Nucleus accumbens (tissue), 56 donors: Measurements from ENCODE around the gene SCN3B.
"Not testable (repeated sequence)": the region's sequence is repeated elsewhere in the genome, so short reads cannot be mapped to it uniquely, and the experiment has no call there.

Experiments
- DNase-seq, 56 donors: peaks; one replicate each; lab custom pipeline; 2025; lab: John Stamatoyannopoulos, UW

Gene SCN3B

DNA sequence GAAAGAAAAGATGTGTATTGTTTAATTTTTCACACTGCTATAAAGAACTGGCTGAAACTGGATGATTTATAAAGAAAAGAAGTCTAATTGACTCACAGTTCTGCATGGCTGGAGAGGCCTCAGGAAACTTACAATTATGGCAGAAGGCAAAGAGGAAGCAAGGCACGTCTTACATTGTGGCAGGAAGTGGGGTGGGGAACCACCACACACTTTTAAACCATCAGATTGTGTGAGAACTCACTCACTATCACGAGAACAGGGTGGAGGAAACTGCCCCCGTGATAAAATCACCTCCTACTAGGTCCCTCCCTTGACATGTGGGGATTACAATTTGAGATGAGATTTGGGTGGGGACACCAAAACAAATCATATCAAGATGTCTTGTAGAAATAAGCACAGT, 5.5 kb upstream of the SCN3B start:
- not testable (repeated sequence) for DNase-seq

GRCh38 chr11:123659311-123659710, 4.9 kb upstream of the SCN3B start:
- DNase-seq: no peak

DNA sequence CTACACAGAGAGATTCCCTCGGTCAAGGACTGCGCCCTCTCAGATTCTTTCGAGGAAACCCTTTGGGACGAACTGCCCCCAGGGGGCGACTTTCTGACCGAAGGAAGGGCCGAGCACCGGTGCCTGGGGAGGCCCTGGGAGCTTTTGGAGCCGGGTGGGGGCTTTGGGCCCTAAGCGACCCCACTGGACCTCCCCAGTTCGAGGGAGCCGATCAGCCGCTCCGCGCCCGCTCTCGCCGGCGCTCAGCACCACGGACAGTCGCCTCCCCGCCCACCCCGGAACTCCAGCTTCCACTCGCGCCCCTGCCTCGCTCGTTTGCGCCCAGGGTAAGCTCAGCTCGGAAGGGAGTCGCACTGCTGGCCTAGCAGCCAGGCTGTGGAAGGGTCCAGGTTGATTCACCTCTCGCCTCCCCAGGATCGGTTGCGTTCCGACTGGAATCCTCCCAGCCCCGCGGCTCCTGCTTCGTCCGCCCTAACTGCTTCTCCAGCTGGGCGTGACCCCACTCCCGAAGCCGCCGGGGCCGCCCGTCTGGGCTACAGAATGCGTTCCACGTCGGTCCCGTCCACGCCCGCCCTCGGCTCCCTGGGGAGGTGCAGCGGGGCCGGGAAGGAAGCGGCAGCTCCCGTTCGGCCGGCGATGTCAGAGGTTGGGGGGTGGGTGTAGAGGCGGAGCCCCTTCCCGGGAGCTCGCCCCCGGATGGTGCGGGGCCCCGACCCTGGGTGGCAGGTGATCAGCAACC, 428 bp downstream of the SCN3B start:
- DNase-seq: peak in 9 of 56 donors; percentile 14 to 57 (median 52)

GRCh38 chr11:123653483-123653826, 969 bp downstream of the SCN3B start:
- DNase-seq: peak in 10 of 56 donors; percentile 13 to 62 (median 25)

- DNase-seq: no peak
These were observed 1.8 kb downstream of the SCN3B start for GRCh38 chr11:123652599-123652998.

DNA sequence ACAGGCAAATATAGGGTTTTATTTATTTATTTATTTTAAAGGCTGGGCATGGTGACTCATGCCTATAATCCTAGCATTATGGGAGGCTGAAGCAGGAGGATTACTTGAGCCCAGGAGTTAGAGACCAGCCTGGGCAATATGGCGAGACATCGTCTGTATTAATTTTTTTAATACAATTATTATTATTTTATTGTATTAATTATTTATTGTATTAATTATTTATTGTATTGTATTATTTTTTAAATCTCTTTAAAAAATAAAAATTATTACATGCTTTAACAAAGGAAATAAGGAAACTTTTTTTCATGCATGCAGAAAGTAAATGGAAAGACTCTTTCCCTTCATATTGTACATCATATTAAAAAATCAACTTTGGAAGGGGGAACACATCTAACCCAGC, 3.5 kb downstream of the SCN3B start:
- no peak for DNase-seq

DNA sequence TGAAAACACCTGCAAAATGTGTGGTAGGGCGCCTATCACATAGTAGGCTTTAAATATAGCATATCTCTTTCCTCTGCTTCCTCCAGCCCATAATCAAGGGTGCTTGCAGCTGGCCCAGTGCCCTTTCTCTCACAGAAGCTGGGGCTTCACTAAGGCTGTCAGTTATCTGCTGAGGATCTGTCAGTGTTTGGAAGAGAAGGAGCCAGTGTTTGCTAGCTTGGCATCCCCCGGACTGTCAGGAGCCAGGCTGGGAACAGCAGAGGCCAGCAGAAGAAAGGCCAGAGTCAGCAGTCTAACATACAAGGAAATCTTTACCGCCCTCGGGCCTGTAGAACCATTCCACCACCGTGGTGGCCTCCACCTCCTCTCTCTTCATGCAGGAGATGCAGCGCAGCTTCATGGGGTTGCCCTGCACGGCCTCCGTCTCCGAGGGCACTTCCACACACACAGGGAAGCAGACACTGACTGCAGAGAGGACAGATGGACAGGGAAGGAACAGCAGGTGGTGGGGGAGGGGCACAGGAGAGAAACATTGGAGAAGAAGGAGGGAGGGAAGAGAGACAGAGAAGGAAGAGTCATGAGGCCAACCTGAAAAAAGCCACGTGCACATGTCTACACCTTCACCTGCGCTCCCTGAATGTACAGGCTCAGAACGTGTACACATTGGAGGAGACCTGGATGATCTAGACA, 9.0 kb downstream of the SCN3B start:
- DNase-seq: no peak

DNA sequence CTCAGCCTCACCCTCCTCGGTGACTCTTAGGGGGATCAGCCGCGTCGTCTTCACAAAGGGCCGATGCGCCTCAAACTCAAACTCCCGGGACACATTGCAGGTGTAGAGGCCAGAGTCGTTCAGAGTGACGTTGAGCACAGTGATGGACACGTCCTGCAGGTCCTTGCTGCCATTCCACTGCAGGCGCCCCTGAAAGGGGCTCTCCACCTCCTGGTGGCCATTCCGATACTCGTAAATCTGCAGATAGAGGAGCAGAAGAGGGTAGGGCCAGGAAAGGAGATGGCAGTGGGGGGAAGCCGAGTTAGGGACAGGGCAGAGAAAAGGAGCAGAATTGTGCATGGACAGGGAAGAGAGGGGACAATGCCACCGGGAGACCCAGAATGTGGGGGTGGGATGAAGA, 12.0 kb downstream of the SCN3B start:
- DNase-seq: no peak

- DNase-seq: no peak
These were observed 13.0 kb downstream of the SCN3B start for GRCh38 chr11:123641495-123641840.

- DNase-seq: peak in 25 of 56 donors; percentile 5 to 70 (median 24)
These were observed 13.5 kb downstream of the SCN3B start for GRCh38 chr11:123640677-123641494.

- DNase-seq: no peak
These were observed 14.4 kb downstream of the SCN3B start for GRCh38 chr11:123640029-123640428.

DNA sequence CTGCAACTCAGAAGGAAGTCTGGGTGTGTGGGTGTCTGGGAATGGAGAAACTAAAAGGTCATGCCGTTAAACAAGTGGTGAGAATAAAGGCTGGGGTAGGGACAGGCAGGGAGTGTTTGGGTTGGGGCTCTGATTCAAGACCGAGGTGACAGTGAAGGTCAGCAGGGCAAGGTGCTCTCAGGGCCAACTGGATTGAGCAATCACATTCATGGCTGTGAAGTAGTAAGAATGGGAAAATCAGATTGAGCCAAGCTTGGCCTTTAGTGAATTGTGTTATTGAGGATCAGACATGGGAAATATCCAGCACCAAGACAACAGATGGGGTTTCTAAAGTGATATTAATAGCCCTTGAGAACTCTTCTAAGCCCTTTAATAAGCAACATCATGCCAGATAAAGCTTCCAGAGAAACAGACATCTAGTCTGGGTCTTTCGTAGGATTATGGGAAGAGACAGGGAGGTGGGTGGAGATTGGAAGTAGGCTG, 24.3 kb downstream of the SCN3B start:
- no peak for DNase-seq

DNA sequence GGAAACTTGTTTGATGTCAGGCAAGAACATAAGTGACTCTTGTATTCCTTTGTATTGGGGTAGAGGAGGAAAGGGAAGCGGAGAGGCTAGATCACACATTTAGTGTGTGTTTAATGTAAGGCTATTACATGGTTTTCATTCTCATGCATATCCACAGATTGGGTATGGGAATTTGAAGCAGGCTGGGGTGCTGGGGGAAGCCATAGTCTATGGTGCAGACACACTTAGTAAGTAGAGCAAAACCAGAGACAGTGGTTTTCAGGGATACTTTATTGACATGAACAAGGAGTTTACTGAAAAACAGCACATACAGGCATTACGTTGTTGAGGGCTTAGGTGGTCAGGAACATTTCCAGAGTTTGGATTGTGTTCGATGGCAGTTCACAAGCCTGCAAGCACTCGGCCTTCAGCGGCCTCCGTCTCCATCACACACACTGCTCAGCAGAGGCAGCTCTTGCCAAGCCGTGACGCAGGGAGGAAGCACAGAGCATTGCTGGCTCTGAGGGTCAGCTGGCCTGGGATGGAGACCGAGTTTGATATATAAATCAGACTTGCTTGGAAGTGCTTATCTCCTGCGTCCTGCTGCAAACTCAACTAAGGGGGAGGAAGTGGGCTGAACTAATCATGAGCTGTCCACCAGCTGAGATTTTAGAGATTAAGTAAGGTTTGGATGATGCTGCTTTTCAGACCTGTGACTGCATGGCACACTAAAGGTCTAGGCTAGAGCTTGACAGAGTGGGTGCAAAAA, 25.3 kb downstream of the SCN3B start:
- peak in 15 of 56 donors; percentile 5 to 53 (median 18) for DNase-seq

DNA sequence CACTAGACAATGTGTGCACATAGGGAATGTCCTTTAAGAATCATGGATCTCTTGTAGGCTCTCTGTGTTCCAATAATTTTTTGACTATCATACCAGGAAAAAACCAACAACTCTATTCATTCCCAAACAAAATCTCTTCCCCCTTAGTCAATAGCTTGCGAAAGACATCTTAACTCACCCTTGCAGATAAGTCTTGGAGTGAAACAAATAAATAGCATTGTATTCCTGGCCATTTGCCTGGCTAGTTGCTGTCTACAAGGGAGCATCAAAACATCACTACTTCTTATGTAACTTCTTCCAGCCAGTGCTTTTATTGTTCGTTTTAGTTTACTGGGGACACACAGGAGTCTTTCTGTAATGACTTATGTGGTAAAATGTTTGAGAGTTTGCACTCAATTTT, 29.4 kb downstream of the SCN3B start:
- DNase-seq: no peak

GRCh38 chr11:123622576-123622975, 31.8 kb downstream of the SCN3B start:
- DNase-seq: no peak

GRCh38 chr11:123616505-123617198, 37.8 kb downstream of the SCN3B start:
- peak in 46 of 56 donors; percentile 3 to 84 (median 46) for DNase-seq

DNA sequence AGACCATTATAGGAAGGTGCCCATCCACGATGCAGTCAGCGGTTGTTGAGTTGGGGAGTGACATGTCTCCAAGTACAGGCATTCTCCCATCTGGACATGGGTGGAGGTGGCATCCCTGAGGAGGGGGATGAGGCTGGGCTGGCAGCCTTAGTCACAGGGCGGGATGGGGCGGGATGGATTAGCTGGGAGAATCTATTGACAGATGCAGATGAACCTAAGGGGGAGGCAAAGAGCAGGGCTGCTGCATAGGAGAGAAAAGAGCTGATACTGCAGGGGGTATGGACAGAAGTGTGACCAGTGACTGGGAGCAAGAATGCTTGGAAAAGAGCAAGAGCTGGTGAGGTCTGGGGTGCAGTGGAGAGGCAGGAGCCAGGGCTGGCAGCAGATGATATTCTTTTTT, 42.7 kb downstream of the SCN3B start:
- DNase-seq: no peak

DNA sequence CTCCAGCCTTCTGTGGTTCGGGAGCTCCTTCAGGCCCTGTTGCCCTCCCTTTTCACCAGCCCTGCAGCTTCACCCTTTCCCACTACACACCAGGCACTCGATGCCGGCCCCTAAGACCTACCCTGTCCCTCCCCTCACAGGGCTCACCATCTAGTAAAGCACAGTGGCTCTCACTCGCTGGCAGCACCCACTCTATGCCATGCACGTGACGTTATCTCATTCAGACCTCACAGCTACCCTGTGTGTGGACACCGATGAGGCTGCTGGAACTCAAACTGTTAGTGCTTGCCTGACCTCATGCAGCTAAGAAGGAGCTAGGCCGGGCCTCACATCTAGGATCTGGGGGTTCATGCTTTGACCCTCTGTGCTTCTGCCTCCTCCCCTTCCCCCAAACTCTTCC, 45.5 kb downstream of the SCN3B start:
- DNase-seq: no peak

GRCh38 chr11:123608371-123608770, 46.1 kb downstream of the SCN3B start:
- no peak for DNase-seq

- no peak for DNase-seq
These were observed 46.6 kb downstream of the SCN3B start for GRCh38 chr11:123607781-123608180.
